Left colon (tissue), 2 donors: ENCODE measurements around the gene VPS35L. TPM values are rescaled to one million over a fixed set of nuclear protein-coding genes. Genes with fewer than 3 reads are reported as not detected.

ENCODE experiments used
- ATAC-seq: fragments of 200-7000 bp; cut with Tn5 transposase; one replicate; pipeline ENCODE4 v1.9.1; 2020; ENCODE audit warnings: mild to moderate bottlenecking, moderate library complexity
- DNase-seq, 2 donors: peaks; one replicate each; pipeline ENCODE4 v3.0.0-alpha.2; 2020
- intact Hi-C, 2 donors: fragments of 100-400 bp; cut with DNase I in 1 of 2; cut with micrococcal nuclease in 1 of 2; formaldehyde crosslinking; loops; one replicate each; pipeline versions ENCODE4 v1.11.2 to v1.14.0; 2022; cut with DNase I, micrococcal nuclease
- total RNA-seq, 2 donors: library from RNA; stranded (reverse); fragmentation: NEBNext Ultra II Directional; extraction: Animal tissue kit (Norgen Biotek cat#: 25700); gene quantifications; one replicate each; pipeline ENCODE4 v1.2.1, GENCODE V29; 2021
- donor health status: DM: no; HTN: no; CAD: no.
- donor health status: DM: yes; HTN: yes; CAD: no.

Gene VPS35L
- total RNA-seq, 2 donors from 2014 or later = 51.1 to 53.0 TPM

DNA sequence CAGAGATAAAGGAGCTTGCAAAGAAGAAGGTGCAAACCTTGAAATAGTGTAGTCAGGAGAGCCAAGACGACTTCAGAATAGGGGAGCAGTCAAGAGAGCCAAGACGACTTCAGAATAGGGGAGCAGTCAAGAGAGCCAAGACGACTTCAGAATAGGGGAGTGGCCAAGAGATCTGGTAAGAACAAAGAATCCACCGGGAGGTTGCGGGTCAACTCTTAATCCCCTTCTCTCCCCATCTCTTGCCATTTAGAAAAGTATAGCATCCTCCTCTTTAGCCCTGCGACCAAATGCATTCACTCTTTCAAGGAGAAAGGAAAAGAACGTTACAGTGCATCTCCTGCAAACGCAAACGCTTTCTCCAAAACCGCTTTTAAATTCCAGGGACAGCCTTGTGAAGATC, 161.8 kb downstream of the VPS35L start:
- peak; percentile 13 for ATAC-seq
- no peak for DNase-seq
- intact Hi-C loops = no loop called here

DNA sequence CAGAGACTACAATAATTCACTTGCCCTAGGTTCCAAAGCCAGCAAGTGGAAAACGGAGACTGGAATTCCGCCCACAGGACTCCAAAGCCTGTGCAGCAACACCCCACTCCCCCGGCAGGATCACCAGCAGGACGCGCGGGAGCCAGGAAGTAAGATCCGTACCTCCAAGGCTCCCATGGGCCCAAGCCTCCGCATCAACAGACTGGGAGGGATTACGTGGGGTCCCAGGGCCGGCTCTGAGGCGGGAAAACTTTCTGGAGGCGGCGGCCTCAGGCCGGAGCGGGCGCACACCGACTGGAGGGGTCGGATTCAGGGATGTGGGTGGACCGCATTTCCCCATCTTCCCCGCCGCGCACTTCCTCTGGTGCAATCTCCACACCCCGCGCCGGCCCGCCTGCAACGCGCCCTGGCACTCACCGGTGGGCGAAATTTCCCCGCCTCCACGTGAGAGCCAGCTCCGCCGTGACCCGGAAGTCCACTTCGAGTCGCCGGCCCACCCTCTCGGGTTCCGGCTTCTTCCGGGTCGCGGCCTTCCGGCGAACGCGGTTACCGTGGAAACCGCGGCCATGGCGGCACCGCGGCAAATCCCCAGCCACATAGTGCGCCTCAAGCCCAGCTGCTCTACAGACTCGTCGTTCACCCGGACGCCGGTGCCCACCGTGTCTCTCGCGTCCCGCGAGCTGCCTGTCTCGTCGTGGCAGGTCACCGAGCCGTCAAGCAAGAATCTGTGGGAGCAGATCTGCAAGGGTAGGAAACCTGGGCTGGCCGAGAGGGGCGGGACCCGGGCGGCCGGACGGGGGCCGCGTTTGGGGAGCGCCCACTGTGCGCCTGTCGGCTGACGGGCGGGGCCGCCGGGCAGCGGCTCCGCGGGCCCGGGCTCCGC, 162.5 kb downstream of the VPS35L start, which contains the start of the genes IQCK and KNOP1:
Gene IQCK, plus strand, starts transcription at position 531 of the 883 bp plus-strand sequence. Its CDS starts 36 bp downstream, at position 567.
Gene KNOP1, minus strand, starts transcription at position 487 of the 883 bp plus-strand sequence. CDS start 3,192 bp downstream, outside the sequence.
- ATAC-seq = peak; percentile 83
- intact Hi-C loops = no loop called here
- peak; percentile 89 to 91 for DNase-seq

DNA sequence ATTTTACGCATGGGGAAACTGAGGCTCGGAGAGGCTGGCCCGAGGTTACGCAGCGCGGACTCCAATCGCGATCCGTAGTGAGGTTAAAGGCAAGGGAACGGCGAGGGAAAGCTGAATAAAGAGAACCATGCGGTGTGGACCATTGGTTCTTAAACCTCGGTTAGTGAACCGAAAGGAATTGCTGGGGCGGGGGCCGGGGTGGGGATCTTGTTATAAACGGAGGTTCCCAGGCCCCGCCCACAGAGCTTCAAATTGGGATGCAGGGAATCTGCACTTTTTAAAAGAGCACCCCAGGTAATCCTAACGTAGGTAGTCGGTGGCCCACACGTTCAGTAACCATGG, 163.1 kb downstream of the VPS35L start:
- intact Hi-C loops = no loop called here
- ATAC-seq = no peak

DNA sequence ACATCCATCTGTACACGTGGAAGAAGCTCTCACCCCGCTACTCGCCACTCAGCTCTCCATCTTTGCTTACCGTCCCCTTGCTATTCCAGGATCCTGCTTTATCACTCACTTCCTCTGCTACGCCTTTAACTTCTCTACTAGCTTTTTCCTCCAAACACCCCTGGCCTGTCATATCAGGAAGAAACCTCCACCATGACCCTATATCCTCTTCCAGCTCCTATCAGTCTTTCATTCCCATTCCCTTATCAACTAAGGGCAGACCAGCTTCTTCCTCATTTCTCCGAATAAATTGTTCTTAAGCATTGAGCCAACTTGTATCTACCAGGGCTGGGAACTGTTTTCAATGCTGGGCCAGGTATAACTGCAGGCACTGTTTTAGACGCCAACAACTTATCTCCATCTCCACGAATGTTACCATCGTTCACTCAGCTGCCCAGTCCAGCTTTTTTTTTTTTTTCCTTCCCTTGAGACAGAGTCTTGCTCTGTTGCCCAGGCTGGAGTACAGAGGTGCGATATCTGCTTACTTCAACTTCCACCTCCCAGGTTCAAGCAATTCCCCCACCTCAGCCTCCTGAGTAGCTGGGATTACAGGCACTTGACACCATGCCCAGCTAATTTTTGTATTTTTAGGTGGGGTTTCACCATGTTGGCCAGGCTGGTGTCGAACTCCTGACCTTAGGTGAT, 166.9 kb downstream of the VPS35L start:
- intact Hi-C loops = loop anchor here in 1 of 2 donors (10.0 kb wide), 1 partner anchor 162 kb away; the partner anchor contains the start of gene GPRC5B
- no peak for DNase-seq

More for the DNA sequence above, 163.1 kb downstream of the VPS35L start:
- DNase-seq = peak in 1 of 2 donors; percentile 59

DNA sequence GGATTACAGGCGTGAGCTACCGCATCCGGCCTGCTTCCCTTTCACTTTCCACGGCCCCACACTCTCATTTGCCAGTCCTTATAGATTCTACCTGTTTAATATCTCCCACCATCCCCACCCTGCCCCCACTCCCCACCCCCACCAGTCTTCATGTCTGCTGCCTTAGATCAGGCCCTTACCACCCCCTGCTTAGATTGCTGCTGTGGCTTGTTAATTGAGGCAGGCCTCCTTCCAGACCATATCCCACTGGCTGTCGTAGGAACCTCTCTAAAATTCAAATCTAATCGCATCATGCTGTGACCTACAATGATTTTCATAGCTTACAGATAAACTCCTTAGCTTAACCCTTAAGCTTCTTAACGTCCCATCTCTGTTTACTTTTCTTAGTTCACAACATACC, 167.5 kb downstream of the VPS35L start:
- DNase-seq (no peak), ATAC-seq (no peak)
- intact Hi-C loops = loop anchor here in 1 of 2 donors (10.0 kb wide), 1 partner anchor 162 kb away; the partner anchor contains the start of gene GPRC5B

More for the DNA sequence above, 166.9 kb downstream of the VPS35L start:
- ATAC-seq = no peak

DNA sequence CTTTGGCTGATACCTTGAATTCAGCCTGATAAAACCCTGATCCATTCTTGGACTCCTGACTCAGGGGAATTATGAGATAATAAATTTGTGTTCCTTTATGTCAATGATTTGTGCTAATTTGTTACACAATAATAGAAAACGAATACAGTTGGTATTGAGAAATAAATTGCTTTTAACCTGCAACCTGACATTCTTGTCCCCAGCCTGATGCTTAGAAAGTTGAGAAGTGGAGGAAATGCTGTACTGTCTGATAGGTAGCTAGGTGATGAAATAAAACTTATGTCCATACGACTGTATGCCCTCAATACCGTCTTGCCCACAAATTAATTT, 173.1 kb downstream of the VPS35L start:
- intact Hi-C loops = loop anchor here in 1 of 2 donors (10.0 kb wide), 1 partner anchor 156 kb away; the partner anchor contains the start of gene GPRC5B
- ATAC-seq = no peak
- no peak for DNase-seq

DNA sequence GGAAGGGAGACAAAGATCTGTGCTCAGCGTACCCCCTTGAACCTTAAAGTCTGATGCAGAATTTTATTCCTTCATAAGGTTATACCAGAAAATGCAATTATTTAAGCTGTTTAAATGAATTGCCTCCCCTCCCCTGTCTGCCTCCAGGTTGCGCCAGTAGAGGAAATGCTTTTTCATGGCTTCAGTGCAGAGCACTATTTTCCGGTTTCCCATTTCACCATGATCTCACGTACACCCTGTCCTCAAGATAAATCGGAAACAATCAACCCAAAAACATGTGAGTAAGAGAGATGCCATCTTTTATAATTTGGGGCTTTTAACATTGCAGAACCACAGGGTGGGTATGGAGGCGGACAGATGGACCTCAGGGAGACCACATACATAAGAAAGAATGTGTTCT, 178.0 kb downstream of the VPS35L start:
- no peak for DNase-seq
- intact Hi-C loops = no loop called here
- ATAC-seq = no peak

DNA sequence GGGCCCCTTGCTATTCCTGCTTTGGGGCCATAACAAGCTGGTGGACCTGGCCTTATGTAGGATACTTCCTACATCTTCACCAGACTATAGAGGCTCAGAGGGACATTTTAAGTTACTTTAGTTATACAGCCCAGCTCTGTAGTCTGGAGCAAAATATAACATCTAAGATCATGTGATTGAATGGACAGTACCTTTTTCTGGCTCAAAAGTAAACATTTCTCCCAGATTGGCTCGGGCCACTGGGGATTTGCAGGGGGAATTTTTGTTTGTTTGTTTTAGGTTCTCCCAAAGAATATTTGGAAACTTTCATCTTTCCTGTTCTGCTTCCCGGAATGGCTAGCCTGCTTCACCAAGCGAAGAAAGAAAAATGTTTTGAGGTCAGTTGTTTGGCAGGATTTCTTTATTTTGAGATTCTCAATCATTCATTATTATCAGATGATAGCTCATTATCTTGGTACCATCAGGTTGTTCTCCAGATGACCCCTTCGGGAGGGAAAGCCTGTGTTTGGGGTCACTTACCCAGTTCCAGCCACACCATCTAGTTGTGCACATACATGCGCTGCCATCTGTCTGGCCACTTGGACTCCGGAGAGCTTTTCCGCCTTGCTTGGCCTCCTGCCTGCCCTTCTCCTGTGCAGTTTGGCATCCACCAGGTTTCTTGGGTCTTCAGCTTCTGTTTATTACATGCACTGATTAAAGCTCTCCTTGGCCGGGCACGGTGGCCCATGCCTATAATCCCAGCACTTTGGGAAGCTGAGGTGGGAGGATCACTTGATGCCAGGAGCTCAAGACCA, 179.8 kb downstream of the VPS35L start:
- DNase-seq (no peak), ATAC-seq (no peak)
- intact Hi-C loops = no loop called here

DNA sequence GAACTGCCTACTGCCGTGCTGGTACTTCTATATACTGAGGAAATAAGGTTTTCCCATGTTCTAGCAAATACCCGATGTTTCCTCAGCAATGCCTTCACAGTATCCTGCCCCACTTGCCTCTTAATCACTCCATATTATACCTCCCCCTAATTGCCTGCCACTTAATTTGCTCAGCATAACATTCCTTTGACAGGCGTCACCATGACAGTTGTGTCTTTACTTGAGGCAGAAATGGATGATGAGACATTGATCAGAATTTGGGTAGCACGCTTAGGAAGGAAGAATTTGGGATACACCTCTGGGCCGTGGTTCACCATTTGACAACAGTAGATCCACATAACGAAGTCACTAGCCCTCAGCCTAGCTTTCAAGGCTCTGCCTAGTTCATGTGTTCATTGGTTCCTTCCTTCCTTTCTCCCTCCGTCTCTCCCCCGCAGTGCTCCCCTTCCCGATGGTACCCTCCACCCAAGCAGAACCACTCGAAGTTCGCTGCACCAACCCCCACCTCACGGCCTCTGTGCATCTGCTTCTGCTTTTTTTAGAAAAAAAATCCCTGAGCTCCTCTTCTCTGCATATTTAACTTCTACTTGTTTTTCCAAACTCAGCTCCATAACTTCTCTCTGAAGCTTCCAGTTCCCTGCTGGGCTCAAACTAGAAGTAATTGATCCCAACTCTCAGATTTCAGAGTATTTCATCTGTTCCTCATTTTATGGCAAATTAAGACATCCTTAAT, 182.0 kb downstream of the VPS35L start:
- no peak for ATAC-seq

DNA sequence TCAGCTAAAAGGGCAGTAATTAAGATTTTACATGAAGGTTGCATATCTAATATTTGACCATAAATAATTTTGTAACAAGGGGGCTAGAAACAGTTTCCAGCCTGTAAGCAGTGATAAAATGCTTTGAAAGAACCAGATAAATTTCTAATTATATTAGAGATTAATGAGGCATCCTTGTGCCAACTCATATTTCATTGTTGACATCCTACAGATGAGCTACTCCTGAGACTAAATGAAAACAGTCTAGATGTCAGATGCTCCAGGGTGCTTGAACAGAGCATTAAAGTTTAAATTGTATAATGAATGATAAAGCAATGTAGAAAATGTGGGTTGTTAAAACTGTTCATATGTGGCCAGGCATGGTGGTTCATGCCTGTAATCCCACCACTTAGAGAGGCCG, 185.9 kb downstream of the VPS35L start:
- intact Hi-C loops = no loop called here
- DNase-seq = no peak

More for the DNA sequence above, 182.0 kb downstream of the VPS35L start:
- intact Hi-C loops = no loop called here
- DNase-seq = no peak

DNA sequence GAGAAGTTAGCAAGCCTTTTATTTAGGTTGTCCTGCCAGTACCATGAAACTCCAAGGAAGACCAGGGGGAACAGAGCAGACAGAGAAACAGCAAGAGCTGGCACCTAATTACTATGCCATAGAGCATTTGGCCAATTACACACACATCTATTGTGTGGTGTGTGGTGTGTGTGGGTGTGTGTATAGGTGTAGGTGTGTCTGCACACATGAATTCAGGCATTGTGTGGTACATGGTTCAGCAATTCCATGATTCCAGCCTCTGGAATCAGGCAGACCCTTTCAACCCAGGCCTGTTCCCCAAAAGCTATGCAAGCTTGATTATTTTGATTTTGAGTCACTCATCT, 188.3 kb downstream of the VPS35L start:
- ATAC-seq (peak; percentile 68), DNase-seq (no peak)
- intact Hi-C loops = no loop called here

More for the DNA sequence above, 185.9 kb downstream of the VPS35L start:
- ATAC-seq = no peak

DNA sequence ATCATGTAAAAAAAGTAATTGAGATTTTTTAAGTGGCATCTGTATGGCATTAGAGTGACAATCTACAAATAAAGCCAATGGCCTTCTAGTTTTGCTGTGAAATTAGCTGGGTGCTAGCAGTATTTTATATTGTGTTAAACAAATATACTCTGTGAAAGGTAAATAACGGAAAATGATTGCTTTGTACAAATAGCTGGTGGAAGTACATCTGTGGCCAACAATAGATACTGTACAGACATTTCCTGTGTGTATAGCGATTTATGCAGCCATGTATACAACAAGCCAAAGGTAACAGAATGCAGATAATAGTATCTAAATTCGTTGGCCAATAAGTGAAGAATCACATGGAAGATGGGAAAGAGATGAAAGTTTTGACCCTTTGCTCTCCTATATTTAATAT, 189.2 kb downstream of the VPS35L start:
- ATAC-seq = peak; percentile 69

DNA sequence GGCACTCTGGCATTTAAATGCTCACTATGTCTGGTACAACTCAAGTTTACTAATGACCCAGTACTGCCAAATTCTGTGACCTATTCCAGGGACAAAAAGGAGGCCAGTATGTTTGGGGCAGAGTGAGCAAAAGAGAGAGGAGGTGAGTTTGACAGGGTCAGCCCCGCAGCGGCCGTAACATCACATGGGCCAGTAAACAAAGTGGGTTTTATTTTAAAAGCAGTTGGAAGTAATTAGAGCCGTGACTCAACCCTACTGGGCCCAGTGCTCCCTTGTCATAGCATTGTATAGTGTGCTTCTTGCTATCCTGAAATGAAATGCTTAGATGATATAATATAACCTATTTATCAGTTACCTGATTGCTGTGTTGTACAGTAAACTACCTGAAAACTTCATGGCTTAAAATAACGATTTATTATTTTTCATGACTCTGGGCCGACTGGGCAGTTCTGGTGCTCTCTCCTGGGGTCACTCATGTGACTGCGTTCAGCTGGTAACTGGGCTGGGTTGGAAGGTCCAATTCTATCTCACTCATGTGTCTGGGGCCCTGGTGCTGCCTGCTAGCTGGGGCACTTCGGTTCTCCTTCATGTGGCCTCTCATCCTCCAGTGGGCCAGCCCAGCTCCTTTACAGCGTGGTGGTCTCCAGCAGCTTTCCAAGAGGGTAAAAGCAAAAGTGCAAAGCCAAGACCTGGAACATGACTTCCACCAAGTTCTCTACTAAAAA, 189.9 kb downstream of the VPS35L start:
- intact Hi-C loops = no loop called here
- no peak for DNase-seq
- ATAC-seq = no peak

More for the DNA sequence above, 189.2 kb downstream of the VPS35L start:
- intact Hi-C loops = no loop called here
- DNase-seq = no peak

DNA sequence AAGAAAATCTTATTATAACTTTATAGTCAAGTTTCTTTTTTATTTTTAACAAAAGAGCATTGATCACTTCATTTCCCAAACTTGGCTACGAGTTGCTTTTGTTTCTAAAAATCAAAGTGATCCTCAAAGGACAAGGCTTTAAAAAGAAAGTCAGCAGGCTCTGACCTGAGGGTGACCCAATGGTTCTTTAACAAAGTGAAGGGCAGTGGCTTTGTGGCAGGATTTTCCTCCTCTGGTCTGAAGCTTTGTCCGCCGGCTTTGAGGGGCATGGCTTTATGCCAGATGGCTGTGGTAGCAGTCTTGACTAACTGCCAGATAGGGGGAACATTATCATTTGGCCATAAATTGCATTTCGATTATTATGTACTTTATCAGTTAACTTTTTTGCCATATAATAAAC, 191.1 kb downstream of the VPS35L start:
- intact Hi-C loops = no loop called here
- DNase-seq (no peak), ATAC-seq (no peak)

DNA sequence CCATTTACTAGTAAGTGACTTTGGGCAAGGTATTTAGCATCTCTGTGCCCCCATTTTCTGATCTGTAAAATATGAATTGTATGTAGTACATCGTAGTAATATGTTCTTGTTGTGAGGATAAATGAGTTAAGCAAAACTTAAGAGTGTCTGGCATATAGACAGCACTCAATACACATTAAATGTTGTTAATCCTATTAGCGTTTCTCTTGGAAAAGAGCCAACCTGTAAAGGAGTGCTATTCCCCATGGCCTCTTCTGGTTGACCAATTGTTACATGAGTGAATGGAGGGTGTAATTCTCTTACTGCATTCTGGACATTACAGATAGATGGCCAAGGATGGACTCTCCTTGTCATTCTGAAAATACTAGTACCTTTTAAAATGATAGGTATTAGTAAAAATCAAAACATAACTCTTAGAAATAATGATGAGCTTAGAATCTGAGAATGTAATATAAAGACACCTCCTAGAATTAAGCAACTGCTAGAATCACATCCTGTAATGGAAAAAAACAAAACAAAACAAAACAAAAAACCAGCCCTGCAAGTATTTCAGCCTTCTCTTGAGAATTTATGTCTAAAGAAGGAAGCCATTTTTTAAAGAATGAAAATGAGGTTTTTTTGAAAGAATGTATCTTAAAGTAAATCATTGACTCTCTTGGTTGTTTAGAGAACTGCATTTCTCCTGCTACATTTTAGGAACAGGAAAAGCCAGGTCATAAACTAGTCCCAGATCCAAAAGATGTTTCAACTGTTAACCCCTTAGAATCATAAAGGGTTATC, 193.1 kb downstream of the VPS35L start:
- DNase-seq (no peak), ATAC-seq (no peak)
- intact Hi-C loops = no loop called here

DNA sequence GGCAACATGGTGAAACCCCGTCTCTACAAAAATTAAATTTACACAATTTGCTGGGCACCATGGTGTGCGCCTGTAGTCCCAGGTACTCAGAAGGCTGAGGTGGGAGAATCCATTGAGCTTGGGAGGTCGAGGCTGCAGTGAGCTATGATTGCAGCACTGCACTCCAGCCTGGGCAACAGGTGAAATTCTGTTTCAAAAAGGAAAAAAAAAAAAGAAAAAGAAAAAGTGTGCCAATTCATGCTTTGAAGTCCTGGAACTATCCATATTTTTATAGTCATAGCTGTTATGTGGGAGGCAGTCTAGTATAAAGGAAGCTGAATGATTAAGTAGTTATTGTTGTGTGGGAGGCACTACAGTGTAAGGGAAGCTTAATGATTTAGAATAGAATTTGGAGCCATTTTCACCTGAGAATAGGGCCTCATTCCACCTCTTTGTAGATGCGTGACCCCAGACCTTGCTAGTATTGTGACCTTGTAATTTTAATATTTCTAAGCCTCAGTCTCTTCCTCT, 194.1 kb downstream of the VPS35L start:
- intact Hi-C loops = no loop called here
- no peak for ATAC-seq

More for the DNA sequence above, 194.1 kb downstream of the VPS35L start:
- DNase-seq = no peak
